ENCODE results near the gene CEMIP.
A peak's percentile ranks its signal among the peaks of the same experiment; 100 is the strongest.

CEMIP gene

GRCh38 chr15:80972276-80972675 is 193.1 kb downstream of the CEMIP start:
- DNase-seq (ENCODE audit: low spot score) = no peak
- Mint-ChIP-seq H3K9me3 (no peaks in the 10 kb centered on the region), H3K36me3 (ENCODE audit: low read depth) (peaks cover 29% of the 10 kb centered on the region), H3K4me1 (ENCODE audit: low read depth) (peaks cover 15% of the 10 kb centered on the region), H3K27ac (no peak overlapping the region), H3K27me3 (ENCODE audit: low read depth) (no peaks in the 10 kb centered on the region), H3K4me3 (no peak overlapping the region)

DNA sequence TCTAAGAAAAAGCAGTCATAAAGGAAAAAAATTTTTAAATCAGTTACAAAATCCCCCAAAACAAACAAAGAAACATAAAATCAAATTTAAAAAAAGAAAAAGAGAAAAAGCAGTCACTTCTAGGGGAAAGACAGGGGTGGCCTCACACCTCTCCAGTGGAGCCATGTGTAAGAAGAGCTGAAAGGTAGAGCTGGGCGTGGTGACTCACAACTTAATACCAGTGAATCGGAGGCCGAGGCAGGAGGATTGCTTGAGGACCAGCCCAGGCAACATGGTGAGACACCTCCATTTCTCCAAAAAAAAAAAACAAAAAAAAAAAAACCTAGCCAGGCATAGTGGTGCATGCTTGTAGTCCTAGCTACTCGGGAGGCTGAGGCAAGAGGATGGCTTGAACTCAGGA is 195.7 kb downstream of the CEMIP start:
- Mint-ChIP-seq H3K9me3 (no peaks in the 10 kb centered on the region), H3K4me3 (no peak overlapping the region), H3K4me1 (ENCODE audit: low read depth) (peaks cover 30% of the 10 kb centered on the region), H3K36me3 (ENCODE audit: low read depth) (peaks cover 45% of the 10 kb centered on the region), H3K27me3 (ENCODE audit: low read depth) (no peaks in the 10 kb centered on the region), H3K27ac (peak overlapping the region; percentile 38)
- DNase-seq (ENCODE audit: low spot score) = no peak

- H3K27me3 Mint-ChIP-seq (ENCODE audit: low read depth) = no peaks in the 10 kb centered on the region
- no peak overlapping the region for H3K4me3 Mint-ChIP-seq
- DNase-seq (ENCODE audit: low spot score) = no peak
- peaks cover 32% of the 10 kb centered on the region for H3K4me1 Mint-ChIP-seq (ENCODE audit: low read depth)
- no peaks in the 10 kb centered on the region for H3K9me3 Mint-ChIP-seq
- H3K27ac Mint-ChIP-seq = peak overlapping the region; percentile 33
- peaks cover 38% of the 10 kb centered on the region for H3K36me3 Mint-ChIP-seq (ENCODE audit: low read depth)
Observed at GRCh38 chr15:80976851-80977250, 197.7 kb downstream of the CEMIP start.

DNA sequence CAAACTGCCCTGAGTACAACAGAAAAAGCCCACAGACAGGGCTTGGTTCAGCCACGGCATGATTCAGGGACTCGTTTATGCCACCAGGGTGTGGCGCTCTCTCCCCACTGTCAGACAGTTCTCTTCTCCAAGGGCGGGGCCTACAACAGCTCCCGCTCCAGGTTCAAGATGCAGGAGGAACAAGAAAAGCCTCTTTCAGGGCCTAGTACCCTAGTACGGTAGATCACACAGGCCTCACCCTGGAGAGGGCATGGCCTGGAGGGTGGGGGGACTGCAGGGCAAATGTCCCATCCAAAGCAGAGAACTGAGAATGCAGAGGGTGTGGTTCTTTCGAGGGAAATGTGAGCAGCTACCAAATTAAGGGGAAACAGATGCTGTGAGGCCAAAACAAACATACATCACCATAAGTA is 198.5 kb downstream of the CEMIP start:
- H3K27me3 Mint-ChIP-seq (ENCODE audit: low read depth) = no peaks in the 10 kb centered on the region
- no peaks in the 10 kb centered on the region for H3K9me3 Mint-ChIP-seq
- peaks cover 39% of the 10 kb centered on the region for H3K4me1 Mint-ChIP-seq (ENCODE audit: low read depth)
- peaks cover 43% of the 10 kb centered on the region for H3K36me3 Mint-ChIP-seq (ENCODE audit: low read depth)
- no peak for DNase-seq (ENCODE audit: low spot score)
- H3K4me3 Mint-ChIP-seq = no peak overlapping the region
- peak overlapping the region; percentile 26 for H3K27ac Mint-ChIP-seq

- DNase-seq (ENCODE audit: low spot score) = no peak
- no peak overlapping the region for H3K27ac Mint-ChIP-seq
- H3K27me3 Mint-ChIP-seq (ENCODE audit: low read depth) = no peaks in the 10 kb centered on the region
- no peak overlapping the region for H3K4me3 Mint-ChIP-seq
- no peaks in the 10 kb centered on the region for H3K9me3 Mint-ChIP-seq
- H3K4me1 Mint-ChIP-seq (ENCODE audit: low read depth) = peaks cover 44% of the 10 kb centered on the region
- H3K36me3 Mint-ChIP-seq (ENCODE audit: low read depth) = peaks cover 45% of the 10 kb centered on the region
Observed at GRCh38 chr15:80978685-80979329, 199.6 kb downstream of the CEMIP start.

GRCh38 chr15:80979538-80980200 is 200.5 kb downstream of the CEMIP start:
- Mint-ChIP-seq H3K27me3 (ENCODE audit: low read depth) (no peaks in the 10 kb centered on the region), H3K27ac (no peak overlapping the region), H3K4me3 (no peak overlapping the region), H3K4me1 (ENCODE audit: low read depth) (peaks cover 48% of the 10 kb centered on the region), H3K36me3 (ENCODE audit: low read depth) (peaks cover 47% of the 10 kb centered on the region), H3K9me3 (no peaks in the 10 kb centered on the region)
- no peak for DNase-seq (ENCODE audit: low spot score)

DNA sequence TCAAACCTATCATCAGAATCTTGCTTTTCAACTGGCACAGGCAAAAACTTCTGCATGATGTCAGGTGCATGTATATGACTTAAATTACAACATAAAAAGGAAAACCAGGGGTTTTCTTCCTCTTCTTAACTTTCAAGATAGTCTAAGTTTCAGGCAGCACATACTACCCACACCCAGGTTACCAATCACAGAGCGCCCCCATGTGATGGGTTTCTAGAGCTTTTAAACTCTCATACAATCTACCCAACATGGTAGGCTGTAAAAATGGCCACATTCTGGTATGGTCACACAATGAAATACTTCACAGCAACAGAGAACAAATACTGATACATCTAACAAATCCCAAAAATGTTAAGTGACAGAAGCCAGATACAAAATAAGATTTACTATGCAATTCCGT is 203.0 kb downstream of the CEMIP start:
- H3K9me3 Mint-ChIP-seq = no peaks in the 10 kb centered on the region
- no peak for DNase-seq (ENCODE audit: low spot score)
- no peak overlapping the region for H3K4me3 Mint-ChIP-seq
- H3K27ac Mint-ChIP-seq = peak overlapping the region; percentile 21
- H3K4me1 Mint-ChIP-seq (ENCODE audit: low read depth) = peaks cover 51% of the 10 kb centered on the region
- no peaks in the 10 kb centered on the region for H3K27me3 Mint-ChIP-seq (ENCODE audit: low read depth)
- peaks cover 53% of the 10 kb centered on the region for H3K36me3 Mint-ChIP-seq (ENCODE audit: low read depth)

GRCh38 chr15:80982839-80983238 is 203.7 kb downstream of the CEMIP start:
- H3K27me3 Mint-ChIP-seq (ENCODE audit: low read depth) = no peaks in the 10 kb centered on the region
- no peak overlapping the region for H3K4me3 Mint-ChIP-seq
- H3K4me1 Mint-ChIP-seq (ENCODE audit: low read depth) = peaks cover 46% of the 10 kb centered on the region
- H3K27ac Mint-ChIP-seq = no peak overlapping the region
- H3K9me3 Mint-ChIP-seq = no peaks in the 10 kb centered on the region
- H3K36me3 Mint-ChIP-seq (ENCODE audit: low read depth) = peaks cover 49% of the 10 kb centered on the region
- DNase-seq (ENCODE audit: low spot score) = no peak

DNA sequence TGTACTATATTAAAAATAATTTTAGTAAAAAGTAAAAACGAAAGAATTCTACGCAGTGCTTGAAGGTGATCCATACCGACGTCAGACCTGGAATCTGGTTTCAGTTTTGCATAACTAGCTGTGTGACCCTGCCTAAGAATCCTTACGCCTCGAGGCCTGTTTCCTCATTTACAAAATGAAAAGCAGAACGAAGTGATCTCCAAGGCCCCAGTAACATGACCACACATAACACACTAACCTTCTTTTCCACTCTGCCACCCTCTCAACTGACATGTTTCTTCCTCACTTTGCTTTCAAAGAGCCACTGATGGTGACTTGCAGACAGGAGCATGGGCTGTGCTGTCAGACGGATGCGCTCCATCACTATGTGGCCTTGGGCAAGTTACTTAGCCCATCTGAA is 205.7 kb downstream of the CEMIP start:
- Mint-ChIP-seq H3K36me3 (ENCODE audit: low read depth) (peaks cover 42% of the 10 kb centered on the region), H3K4me3 (no peak overlapping the region), H3K9me3 (no peaks in the 10 kb centered on the region), H3K27me3 (ENCODE audit: low read depth) (no peaks in the 10 kb centered on the region), H3K27ac (no peak overlapping the region), H3K4me1 (ENCODE audit: low read depth) (peaks cover 46% of the 10 kb centered on the region)
- DNase-seq (ENCODE audit: low spot score) = no peak

- peaks cover 49% of the 10 kb centered on the region for H3K4me1 Mint-ChIP-seq (ENCODE audit: low read depth)
- peaks cover 37% of the 10 kb centered on the region for H3K36me3 Mint-ChIP-seq (ENCODE audit: low read depth)
- no peaks in the 10 kb centered on the region for H3K9me3 Mint-ChIP-seq
- H3K27ac Mint-ChIP-seq = no peak overlapping the region
- H3K4me3 Mint-ChIP-seq = no peak overlapping the region
- DNase-seq (ENCODE audit: low spot score) = no peak
- H3K27me3 Mint-ChIP-seq (ENCODE audit: low read depth) = no peaks in the 10 kb centered on the region
Observed at GRCh38 chr15:80985981-80986380, 206.8 kb downstream of the CEMIP start.

DNA sequence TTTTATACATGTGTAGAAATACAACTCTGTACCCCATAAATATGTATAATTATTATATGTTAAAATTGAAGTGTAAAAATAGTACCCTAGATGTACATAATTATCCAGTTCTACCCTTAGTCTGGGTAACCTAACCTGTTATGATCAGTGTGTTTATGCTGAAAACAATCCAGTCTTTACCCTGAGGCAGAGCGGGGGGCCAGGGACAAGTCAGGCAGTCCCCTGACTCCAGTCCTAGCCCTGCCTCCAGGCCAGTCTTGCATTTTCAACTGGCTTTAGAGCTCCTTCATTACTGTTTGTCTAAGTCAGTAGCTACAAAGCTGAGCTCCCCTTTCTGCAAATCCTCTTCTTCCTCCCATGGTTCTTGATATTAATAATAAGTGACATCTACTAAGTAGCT is 207.3 kb downstream of the CEMIP start:
- Mint-ChIP-seq H3K27ac (no peak overlapping the region), H3K9me3 (no peaks in the 10 kb centered on the region), H3K4me1 (ENCODE audit: low read depth) (peaks cover 54% of the 10 kb centered on the region), H3K27me3 (ENCODE audit: low read depth) (no peaks in the 10 kb centered on the region), H3K36me3 (ENCODE audit: low read depth) (peaks cover 37% of the 10 kb centered on the region), H3K4me3 (peak overlapping the region; percentile 51)
- no peak for DNase-seq (ENCODE audit: low spot score)

GRCh38 chr15:80988148-80988796 is 209.1 kb downstream of the CEMIP start:
- Mint-ChIP-seq H3K36me3 (ENCODE audit: low read depth) (peaks cover 28% of the 10 kb centered on the region), H3K4me3 (peak overlapping the region; percentile 96), H3K27me3 (ENCODE audit: low read depth) (no peaks in the 10 kb centered on the region), H3K27ac (peak overlapping the region; percentile 94), H3K9me3 (no peaks in the 10 kb centered on the region), H3K4me1 (ENCODE audit: low read depth) (peaks cover 56% of the 10 kb centered on the region)
- DNase-seq (ENCODE audit: low spot score) = no peak

- H3K4me1 Mint-ChIP-seq (ENCODE audit: low read depth) = peaks cover 53% of the 10 kb centered on the region
- peak overlapping the region; percentile 96 for H3K4me3 Mint-ChIP-seq
- no peaks in the 10 kb centered on the region for H3K27me3 Mint-ChIP-seq (ENCODE audit: low read depth)
- H3K27ac Mint-ChIP-seq = peak overlapping the region; percentile 94
- H3K9me3 Mint-ChIP-seq = no peaks in the 10 kb centered on the region
- H3K36me3 Mint-ChIP-seq (ENCODE audit: low read depth) = peaks cover 28% of the 10 kb centered on the region
- no peak for DNase-seq (ENCODE audit: low spot score)
Observed at GRCh38 chr15:80989081-80989517, 209.9 kb downstream of the CEMIP start.
